ENCODE data around the gene KANK4.

The KANK4 gene

DNA sequence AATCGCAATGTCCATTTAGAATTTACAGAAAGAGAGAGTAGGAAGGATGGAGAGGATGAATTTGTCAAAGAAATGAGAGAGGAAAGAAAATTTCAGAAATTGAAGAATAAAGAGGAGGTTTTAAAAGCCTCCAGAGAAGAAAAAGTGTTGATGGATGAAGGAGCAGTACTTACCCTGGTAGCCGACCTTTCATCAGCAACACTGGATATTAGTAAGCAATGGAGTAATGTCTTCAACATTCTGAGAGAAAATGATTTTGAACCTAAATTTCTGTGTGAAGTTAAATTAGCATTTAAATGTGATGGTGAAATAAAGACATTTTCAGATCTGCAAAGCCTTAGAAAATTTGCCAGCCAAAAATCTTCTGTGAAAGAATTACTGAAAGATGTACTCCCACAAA lies 112.0 kb downstream of the KANK4 start:
- no peak for DNase-seq (ENCODE audit: low spot score)

DNA sequence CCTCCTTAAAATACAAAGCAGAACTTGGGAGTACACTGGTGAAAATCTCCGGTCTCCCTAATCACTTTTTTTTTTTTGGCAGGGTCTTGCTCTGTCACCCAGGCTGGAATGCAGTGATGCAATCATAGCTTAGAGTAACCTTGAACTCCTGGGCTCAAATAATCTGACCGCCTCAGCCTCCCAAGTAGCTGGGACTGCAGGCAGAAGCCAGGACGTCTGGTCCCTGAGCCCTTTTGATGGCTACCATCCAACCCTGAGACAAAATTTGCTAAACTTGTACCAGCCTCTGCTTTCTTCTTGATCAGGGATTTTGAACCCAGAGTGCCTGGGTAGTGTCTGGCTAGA lies 120.5 kb downstream of the KANK4 start:
- DNase-seq (ENCODE audit: low spot score), result no peak

DNA sequence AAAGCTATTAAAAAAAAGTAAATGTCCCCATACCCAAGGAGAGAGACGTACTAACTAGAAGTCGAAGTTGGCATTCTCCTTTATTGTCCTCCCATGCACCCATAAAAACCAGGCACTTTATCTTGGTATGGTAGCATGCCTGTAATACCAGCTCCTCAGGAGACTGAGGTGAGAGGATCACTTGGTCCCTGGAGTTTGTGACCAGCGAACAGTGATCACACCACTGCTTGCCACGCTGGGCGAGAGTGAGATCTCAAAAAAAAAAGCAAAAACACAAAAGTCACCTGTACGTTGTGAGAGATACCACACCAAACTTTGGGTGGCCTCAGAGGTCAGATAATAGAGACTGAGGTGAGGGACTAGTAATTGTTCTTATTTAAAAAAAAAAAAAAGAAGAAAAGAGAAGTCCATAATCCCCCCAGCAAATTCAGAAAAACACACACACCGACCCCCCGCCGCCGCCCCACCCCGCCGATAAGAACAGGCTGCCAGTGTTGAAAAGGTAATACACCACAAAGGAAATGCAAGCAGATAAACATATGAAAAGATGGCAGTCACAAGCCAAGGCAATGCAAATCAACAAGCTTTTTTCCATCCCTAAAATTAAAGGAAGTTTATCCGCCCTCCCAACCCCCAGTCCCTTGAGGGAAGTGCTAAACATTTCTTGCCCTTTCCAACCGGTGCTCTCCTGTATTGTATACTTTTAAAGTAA lies 121.0 kb downstream of the KANK4 start:
- DNase-seq (ENCODE audit: low spot score), result no peak

DNA sequence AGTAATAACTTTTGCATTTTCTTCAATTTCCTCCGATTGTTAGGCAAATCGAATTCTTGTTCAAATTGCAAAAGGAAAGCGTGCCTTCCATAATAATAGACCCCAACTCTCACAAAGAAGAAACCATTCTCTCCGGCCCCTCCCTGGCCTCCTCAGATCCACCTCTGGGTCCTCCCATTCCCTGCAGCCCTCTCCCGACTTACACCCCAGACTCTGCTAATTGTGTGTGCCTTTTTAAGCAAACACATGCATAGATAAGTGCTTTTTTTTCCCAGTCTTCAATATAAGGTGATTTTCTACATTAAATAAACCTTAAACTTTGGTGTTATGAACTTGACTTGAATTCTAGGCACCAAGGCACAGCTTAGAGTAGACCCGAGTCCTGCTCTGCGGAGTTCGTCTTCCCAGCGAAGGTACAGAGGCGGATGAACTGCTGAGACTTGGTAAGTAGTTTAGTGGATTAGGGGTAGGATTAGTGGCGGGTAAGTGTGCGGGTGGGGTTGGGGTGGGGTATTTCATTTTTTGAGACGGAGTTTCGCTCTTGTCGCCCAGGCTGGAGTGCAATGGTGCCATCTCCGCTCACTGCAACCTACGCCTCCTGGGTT lies 123.0 kb downstream of the KANK4 start:
- no peak for DNase-seq (ENCODE audit: low spot score)

DNA sequence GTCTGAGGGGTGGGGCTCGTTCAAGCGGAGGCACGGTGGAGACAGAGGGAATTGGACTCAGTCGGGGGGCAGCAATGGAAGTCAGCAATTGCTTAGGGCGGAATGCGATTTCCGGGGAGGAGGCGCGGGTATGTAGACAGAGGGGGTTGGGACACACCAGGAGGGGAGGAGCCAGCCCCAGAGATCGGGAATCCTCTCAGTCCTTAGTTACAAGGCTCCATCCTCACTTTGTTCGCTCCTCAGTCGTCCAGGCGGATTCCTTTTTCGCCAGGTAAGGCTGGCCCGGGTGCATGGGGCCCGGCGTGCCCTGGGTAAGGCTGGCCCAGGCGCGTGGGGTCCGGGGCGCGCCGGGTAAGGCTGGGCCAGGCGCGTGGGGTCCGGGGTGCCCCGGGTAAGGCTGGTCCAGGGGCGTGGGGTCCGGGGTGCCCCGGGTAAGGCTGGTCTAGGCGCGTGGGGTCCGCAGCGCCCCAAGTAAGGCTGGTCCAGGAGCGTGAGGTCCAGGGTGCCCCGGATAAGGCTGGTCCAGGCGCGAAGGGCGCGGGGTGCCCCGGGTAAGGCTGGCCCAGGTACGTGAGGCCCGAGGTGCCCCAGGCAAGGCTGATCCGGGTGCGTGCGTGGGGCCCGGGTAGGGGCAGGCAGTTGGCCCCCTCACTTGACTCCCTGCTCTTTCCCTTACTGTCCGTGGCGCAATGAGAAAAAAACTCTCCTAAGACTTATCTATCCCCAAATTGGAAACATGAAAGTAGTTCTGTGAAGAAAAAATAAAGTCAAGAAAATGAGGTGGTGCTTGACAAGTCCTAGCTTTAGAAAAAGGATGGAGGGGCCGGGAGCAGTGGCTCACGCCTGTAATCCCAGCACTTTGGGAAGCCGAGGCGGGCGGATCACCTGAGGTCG lies 124.3 kb downstream of the KANK4 start, which contains the start of gene L1TD1:
Gene L1TD1 (plus strand): TSS at position 199 of the 894 bp plus-strand sequence. CDS start 11,780 bp downstream, outside the sequence.
- DNase-seq (ENCODE audit: low spot score), result no peak

DNA sequence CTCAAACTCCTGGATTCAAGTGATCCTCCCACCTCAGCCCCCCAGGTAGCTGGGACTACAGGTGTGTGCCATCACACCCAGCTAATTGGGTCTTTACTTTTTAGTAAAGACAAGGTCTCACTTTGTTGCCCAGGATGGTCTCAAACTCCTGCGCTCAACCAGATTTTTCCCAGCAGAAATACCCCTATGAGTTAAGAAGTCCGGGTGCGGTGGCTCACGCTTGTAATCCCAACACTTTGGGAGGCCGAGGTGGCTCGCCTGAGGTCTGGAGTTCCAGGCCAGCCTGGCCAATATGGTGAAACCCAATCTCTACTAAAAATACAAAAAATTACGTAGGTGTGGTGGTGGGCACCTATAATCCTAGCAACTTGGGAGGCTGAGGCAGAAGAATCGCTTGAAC lies 131.1 kb downstream of the KANK4 start:
- no peak for DNase-seq (ENCODE audit: low spot score)

DNA sequence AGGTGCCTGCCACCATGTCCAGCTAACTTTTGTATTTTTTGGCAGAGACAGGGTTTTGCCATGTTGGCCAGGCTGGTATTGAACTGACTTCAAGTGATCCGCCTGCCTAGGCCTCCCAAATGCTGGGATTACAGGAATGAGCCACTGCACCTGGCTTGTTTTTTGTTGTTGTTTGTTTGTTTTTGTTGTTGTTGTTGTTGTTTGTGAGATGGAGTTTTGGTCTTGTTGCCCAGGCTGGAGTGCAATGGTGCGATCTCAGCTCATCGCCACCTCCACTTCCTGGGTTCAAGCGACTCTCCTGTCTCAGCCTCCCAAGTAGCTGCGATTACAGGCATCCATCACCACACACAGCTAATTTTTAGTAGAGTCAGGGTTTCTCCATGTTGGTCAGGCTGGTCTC lies 131.7 kb downstream of the KANK4 start:
- DNase-seq (ENCODE audit: low spot score), result no peak

Measured in hematopoietic multipotent progenitor cell treated with erythropoietin and hydrocortisone succinate and interleukin-3 and kit ligand, for 15 days (in vitro differentiated cells).